ENCODE results near the gene BDH1.

BDH1 gene

GRCh38 chr3:197554562-197555280 is 1.0 kb downstream of the BDH1 start:
- DNase-seq (ENCODE audit: low spot score) = peak; percentile 98
- in situ Hi-C loops (cut with MboI; ENCODE audit: low sequenced_read_pairs, unreplicated experiment) = no loop called here
- TF ChIP-seq, protein P1, sequence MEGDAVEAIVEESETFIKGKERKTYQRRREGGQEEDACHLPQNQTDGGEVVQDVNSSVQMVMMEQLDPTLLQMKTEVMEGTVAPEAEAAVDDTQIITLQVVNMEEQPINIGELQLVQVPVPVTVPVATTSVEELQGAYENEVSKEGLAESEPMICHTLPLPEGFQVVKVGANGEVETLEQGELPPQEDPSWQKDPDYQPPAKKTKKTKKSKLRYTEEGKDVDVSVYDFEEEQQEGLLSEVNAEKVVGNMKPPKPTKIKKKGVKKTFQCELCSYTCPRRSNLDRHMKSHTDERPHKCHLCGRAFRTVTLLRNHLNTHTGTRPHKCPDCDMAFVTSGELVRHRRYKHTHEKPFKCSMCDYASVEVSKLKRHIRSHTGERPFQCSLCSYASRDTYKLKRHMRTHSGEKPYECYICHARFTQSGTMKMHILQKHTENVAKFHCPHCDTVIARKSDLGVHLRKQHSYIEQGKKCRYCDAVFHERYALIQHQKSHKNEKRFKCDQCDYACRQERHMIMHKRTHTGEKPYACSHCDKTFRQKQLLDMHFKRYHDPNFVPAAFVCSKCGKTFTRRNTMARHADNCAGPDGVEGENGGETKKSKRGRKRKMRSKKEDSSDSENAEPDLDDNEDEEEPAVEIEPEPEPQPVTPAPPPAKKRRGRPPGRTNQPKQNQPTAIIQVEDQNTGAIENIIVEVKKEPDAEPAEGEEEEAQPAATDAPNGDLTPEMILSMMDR (IDR thresholded peaks at IDR 0.05; ENCODE audit: borderline replicate concordance, control extremely low read depth, extremely low read depth, insufficient read depth, missing control alignments) = peak; percentile 69

DNA sequence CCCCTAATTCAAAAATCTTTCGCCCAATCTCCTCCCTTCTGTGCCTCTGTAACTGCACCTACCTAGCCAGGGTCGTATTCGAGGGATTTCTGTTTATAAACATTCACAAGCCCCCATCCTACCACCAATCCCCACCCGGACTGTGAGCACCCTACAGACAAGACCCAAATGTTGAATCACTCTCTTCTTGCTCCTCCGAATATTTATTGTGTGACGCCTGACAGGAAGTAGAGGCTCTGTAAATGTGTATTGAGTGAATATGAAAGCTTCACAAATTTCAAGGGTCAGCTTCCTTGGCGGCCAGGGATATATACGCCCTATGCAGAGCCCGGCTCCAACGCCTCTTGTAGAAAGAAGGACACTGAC is 1.6 kb downstream of the BDH1 start:
- TF ChIP-seq, protein P1 (IDR thresholded peaks at IDR 0.05; ENCODE audit: borderline replicate concordance, control extremely low read depth, extremely low read depth, insufficient read depth, missing control alignments) = no peak
- in situ Hi-C loops (cut with MboI; ENCODE audit: low sequenced_read_pairs, unreplicated experiment) = no loop called here
- DNase-seq (ENCODE audit: low spot score) = no peak

DNA sequence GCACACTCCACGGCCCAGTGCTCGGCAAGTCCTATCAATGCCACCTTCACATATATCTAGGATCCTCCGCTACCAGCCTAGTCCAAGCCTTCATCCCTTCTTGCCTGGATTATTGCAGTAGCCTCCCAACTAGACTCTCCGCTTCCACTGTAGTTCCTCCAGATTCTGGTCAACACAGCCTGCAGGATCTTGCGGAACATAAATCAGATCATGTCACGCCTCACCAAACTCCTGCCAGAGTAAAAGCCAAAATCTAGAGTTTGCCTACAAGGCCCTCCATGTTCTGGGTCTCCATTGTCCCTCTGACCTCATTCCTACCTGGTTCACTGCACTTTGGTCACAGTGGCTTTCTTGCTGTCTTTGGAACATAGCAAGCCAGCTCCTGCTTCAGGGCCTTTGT is 3.6 kb downstream of the BDH1 start:
- in situ Hi-C loops (cut with MboI; ENCODE audit: low sequenced_read_pairs, unreplicated experiment) = no loop called here
- TF ChIP-seq, protein P1 (IDR thresholded peaks at IDR 0.05; ENCODE audit: borderline replicate concordance, control extremely low read depth, extremely low read depth, insufficient read depth, missing control alignments) = no peak
- DNase-seq (ENCODE audit: low spot score) = no peak

- TF ChIP-seq, protein P1 (IDR thresholded peaks at IDR 0.05; ENCODE audit: borderline replicate concordance, control extremely low read depth, extremely low read depth, insufficient read depth, missing control alignments) = no peak
- no peak for DNase-seq (ENCODE audit: low spot score)
- in situ Hi-C loops (cut with MboI; ENCODE audit: low sequenced_read_pairs, unreplicated experiment) = no loop called here
These were observed 5.3 kb downstream of the BDH1 start for GRCh38 chr3:197550489-197550888.

- TF ChIP-seq, protein P1 (IDR thresholded peaks at IDR 0.05; ENCODE audit: borderline replicate concordance, control extremely low read depth, extremely low read depth, insufficient read depth, missing control alignments) = no peak
- DNase-seq (ENCODE audit: low spot score) = no peak
- in situ Hi-C loops (cut with MboI; ENCODE audit: low sequenced_read_pairs, unreplicated experiment) = no loop called here
These were observed 6.4 kb downstream of the BDH1 start for GRCh38 chr3:197549261-197549885.

GRCh38 chr3:197547306-197548011 is 8.3 kb downstream of the BDH1 start:
- in situ Hi-C loops (cut with MboI; ENCODE audit: low sequenced_read_pairs, unreplicated experiment) = no loop called here

More at GRCh38 chr3:197547306-197548011, 8.3 kb downstream of the BDH1 start:
- TF ChIP-seq, protein P1 (IDR thresholded peaks at IDR 0.05; ENCODE audit: borderline replicate concordance, control extremely low read depth, extremely low read depth, insufficient read depth, missing control alignments) = no peak
- DNase-seq (ENCODE audit: low spot score) = no peak

All from GM13976 (cell line).